ENCODE measurements around the gene ECI1.
"Not testable (repeated sequence)": the region's sequence is repeated elsewhere in the genome, so short reads cannot be mapped to it uniquely, and the experiment has no call there.

The ECI1 gene

DNA sequence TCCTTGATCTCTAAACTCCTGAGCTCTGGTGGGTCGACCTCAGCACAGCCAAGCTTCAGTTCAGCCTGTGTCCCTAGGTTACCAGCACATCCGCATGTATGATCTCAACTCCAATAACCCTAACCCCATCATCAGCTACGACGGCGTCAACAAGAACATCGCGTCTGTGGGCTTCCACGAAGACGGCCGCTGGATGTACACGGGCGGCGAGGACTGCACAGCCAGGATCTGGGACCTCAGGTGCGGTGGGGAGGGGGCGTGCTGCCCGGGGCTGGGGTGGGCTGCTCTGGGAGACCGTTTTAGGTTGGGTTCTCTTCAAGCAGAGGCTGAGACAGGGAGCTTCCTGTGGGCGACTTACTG is 45.0 kb downstream of the ECI1 start:
- in situ Hi-C loops (cut with MboI; ENCODE audit: low pct_unique_long_range_greater_than_20kb, low sequenced_read_pairs), result no loop called here
- DNase-seq, result no peak

DNA sequence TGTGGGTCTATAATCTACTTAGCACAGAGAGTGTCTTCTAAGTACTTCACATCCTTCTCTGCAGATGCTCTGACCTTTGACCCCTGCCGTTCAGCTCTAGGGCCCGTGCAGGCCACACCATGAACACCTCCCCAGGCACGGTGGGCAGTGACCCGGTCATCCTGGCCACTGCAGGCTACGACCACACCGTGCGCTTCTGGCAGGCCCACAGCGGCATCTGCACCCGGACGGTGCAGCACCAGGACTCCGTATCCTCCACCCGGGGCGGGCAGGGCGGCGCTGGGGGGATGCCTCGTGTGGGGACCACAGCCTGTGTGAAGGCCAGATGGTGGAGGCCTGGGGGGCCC is 45.4 kb downstream of the ECI1 start:
- in situ Hi-C loops (cut with MboI; ENCODE audit: low pct_unique_long_range_greater_than_20kb, low sequenced_read_pairs), result no loop called here
- no peak for DNase-seq

DNA sequence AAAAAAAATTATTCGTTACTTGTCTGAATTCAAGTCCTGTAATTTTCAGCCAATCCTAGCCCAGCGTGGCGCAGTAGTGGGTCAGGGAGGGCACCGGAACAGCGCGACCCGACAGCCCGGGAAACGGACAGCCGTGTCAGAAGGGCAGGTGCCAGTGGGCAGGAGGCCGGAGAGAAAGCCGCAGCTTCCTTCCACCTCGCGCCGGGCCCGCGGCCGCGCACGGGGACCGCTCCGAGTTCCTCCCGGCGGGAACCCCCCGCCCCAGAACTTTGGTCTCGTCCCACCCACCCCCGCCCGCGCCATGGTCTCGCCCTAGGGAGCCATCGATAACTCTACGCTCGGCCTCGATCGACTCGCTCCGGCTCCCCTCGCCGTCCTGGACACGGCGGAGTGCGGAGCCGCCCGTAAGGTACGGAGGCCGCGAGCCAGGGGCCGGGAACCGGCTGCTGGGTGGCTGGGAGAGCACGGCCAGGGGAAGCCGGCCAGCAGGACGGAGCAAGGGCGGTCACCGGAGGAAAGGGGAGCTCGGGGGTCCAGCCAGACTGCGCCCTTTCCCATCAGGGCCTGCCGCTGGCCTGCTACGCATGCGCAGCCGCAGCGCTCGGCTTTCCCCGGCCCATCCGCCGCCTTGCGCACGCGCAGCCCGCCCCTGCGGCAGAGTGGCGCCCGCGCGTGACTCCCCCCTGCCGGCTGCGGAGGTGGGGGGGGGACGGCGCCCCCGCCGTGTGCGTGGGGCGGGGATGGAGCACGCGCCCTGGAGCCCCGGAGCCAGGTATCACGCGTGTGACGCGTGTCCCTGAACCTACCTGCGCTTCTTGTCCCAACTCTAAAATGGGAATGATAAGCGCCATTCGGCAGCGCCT is 46.1 kb downstream of the ECI1 start, which contains the start of gene MLST8:
Gene MLST8, plus strand, starts transcription at position 351 of the 863 bp plus-strand sequence. CDS start 632 bp downstream, outside the sequence.
- peak; percentile 87 for DNase-seq
- in situ Hi-C loops (cut with MboI; ENCODE audit: low pct_unique_long_range_greater_than_20kb, low sequenced_read_pairs), result no loop called here

DNA sequence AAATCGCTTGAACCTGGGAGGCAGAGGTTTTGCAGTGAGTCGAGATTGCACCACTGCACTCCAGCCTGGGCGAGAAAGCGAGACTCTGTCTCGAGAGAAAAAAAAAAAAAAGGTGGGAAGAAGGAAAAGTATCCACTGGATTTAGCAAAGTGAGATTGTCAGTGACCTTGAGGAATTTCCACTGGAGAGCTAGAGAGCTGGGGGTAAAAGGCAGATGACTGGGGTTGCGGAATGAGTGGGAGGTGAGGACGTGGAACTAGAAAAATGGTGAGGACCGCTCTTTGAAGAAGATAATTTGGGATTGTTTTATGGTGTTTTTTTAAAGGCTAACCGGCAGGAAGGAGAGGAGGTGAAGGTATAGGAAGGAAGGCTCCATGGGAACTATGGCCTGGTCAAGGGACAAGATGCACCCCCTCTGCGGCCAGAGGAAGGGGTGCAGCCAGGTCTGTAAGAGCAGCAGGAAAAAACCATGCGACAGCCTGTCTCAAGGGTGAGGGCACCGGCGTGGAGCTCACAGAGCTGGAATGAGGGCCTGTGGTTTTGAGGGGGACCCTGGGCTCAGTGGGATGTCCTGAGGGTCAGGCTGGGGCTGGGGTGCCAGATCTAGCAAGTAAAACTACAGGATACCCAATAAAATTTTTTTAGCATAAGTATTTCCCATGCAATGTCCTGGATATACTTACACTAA is 46.8 kb downstream of the ECI1 start:
- no peak for DNase-seq
- in situ Hi-C loops (cut with MboI; ENCODE audit: low pct_unique_long_range_greater_than_20kb, low sequenced_read_pairs), result no loop called here

DNA sequence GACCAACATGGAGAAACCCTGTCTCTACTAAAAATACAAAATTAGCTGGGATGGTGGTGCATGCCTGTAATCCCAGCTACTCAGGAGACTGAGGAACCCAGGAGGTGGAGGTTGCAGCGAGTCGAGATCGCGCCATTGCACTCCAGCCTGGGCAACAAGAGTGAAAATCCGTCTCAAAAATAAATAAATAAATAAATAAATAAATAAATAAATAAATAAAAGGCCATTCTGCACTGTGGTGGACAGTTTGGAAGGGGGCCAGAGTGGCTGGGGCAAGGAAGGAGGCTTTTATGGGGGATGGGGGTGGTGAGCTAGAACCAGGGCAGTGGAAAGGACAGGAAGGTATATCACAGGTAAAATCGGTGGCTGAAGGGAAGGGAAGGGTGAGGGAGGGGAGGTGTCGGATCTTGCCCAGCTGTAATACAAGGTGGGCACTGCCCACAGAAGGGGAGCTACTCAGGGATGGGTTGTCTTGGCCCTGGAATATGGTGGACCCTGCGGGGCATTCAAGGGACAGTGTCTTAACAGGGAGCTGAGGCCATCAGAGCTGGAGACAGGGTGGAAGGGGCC is 48.2 kb downstream of the ECI1 start:
- in situ Hi-C loops (cut with MboI; ENCODE audit: low pct_unique_long_range_greater_than_20kb, low sequenced_read_pairs); DNase-seq: not testable (repeated sequence)

DNA sequence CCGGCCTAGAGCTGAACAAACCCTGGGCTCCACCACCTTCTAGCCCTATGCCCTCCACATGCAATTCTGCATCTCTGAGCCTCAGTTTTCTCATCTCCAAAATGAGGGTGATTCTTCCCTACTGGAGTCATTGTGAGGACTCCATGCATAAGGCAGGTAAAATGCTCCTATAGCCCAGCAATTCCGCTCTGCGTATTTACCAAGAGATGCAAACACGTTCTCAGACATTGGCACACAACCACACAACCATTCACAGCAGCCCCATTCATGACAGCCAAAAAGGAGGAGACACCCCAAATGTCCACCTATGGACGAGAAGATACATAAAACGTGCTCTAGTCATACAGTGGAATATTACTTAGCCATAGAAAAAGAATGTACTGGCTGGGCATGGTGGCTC is 51.1 kb downstream of the ECI1 start:
- in situ Hi-C loops (cut with MboI; ENCODE audit: low pct_unique_long_range_greater_than_20kb, low sequenced_read_pairs), result no loop called here
- DNase-seq, result no peak

DNA sequence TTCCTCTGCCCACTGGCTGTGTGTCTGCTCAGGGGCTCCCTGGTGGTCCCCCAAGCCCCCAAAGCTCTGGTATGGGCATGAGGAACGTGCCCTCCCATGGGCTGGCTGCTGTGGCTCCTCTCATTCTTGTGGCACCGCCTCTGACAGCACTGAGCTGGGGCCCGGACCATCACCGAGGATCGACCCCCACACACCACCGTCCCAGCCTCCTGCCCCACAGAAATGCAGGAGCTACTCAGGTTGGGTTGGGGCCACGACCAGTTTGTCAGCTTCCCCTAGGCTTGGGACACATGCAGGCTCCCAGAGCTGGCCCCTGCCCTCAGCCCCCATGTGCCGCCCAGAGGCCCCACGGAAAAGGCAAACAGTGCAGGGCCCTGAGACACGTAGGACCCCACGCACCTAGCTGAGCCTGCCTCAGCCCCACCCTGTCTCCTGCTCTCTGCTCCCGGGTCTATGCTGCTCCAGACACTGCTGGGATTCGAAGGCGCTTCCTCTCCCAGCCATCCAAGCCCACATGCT is 51.7 kb downstream of the ECI1 start:
- DNase-seq, result no peak
- in situ Hi-C loops (cut with MboI; ENCODE audit: low pct_unique_long_range_greater_than_20kb, low sequenced_read_pairs), result no loop called here

DNA sequence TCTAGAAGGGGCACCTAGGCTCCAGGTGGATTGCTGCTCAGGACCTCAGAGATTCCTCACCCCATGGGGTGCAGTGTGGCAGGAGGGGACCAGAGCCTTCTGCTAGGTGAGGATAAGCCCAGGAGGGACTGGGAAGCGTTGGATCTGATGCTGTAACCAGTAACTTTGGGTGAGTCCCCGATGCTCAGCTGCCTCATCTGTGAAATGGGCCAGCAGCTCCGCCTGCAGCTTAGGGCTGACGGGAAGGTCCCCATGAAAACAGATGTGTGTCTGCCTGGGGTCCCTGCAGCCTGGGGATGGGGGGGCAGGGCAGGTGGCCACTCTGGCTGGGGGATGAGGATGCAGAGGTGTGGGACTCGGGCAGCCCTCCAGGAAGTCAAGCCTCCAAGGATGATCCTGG is 52.3 kb downstream of the ECI1 start:
- in situ Hi-C loops (cut with MboI; ENCODE audit: low pct_unique_long_range_greater_than_20kb, low sequenced_read_pairs), result no loop called here
- DNase-seq, result no peak

DNA sequence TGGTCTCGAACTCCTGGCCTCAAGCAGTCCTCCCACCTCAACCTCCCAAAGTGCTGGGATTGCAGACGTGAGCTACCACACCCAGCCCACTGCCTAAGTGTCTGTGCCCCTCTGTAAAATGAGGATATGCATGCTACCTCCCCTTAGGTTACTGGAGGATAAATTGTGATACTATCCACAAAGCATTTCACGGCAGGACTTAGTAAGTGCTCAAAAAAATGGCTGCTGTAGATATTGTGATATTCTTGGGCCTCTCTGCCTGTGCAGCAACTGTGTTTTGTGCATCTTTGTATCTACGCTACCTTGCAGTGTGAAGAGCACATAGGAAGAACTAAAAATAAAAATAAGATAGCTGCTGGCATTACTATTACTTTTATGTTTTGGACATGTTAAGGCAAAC is 53.1 kb downstream of the ECI1 start:
- DNase-seq, result no peak
- in situ Hi-C loops (cut with MboI; ENCODE audit: low pct_unique_long_range_greater_than_20kb, low sequenced_read_pairs), result no loop called here

DNA sequence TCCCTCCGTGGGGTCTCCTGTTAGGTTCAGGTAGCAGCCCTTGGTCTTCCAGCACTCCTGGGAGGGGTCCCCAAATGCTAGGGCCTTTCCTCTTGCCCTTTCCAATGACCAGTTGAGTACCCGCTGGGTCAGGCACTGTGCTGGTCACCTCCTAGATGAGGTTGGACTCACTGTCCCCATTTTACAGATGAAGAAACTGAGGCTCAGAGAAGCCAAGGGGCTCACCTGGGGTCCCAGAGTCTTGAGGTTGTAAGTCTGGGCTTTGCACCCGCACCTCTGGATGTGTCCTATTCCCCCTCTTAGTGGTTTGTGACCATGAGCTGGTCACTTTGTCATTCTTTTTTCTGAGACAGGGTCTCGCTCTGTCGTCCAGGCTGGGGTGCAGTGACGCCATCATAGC is 53.6 kb downstream of the ECI1 start:
- DNase-seq, result no peak
- in situ Hi-C loops (cut with MboI; ENCODE audit: low pct_unique_long_range_greater_than_20kb, low sequenced_read_pairs), result no loop called here

DNA sequence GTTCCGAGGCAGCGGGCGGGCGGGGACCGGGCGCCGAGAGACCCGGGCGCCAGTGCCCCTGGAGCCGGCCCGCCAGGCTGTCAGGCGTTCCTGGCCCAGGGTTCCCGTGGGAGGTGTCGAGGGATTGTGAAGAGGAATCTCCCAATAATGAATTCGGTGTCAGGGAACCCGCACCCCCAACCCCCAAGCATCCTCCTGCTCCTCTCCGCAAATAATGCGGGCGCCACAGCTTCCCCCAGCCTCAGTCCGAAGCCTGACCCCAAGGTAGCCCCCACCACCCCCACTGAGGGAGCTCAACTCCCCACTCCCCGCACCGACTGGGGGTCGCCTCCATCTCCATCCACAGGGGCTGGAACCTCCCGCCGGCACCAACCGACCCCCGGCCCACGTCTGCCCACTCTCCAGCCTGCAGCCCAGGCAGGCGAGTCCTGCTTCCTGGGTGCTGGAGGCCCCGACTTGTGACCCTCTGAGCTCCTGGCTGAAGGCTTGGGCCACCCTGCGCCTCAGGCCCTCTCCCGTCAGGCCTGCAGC is 54.3 kb downstream of the ECI1 start:
- in situ Hi-C loops (cut with MboI; ENCODE audit: low pct_unique_long_range_greater_than_20kb, low sequenced_read_pairs), result no loop called here
- DNase-seq, result no peak

DNA sequence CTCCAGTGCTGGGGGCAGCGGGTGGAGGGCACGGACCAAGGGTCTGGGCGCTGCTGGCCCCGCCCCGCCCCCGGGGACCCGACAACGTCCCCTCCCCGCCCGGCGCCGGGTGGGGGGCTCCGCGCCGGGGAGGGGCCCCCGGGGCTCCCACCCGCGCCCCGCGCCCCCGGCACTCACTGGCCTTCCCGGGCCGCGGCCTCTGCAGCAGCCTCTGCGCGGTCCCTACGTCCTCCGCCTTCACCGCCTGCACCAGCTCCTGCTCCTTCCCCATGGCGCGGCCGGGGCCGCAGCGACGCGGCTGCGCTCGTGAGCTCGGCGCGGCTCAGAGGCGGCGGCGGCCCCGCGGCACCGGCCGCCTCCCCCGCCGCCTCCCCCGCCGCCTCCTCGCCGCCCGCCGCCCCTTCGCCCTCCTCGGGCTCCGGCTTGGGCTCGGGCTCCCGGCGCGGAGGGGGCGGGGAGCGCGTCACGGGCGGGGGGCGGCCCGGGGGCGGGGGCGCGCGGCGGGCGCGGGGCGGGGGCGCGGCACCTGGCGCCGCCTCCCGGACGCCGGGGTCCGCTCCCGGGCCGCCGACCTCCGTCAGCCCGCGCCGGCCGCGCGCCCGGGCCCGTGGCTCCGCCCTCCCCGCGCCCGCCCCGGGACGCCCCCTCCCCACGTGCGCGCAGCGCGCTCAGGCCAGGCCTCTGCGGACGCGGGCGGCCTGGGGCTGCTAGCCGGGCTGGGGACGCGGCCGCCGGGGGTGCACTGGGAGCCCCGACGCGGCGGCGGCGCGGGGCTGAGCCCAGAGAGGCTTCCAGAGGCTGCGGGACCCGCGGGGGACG is 55.0 kb downstream of the ECI1 start, which contains the start of gene CASKIN1:
Gene CASKIN1, minus strand, starts transcription at position 444 of the 819 bp plus-strand sequence. Its CDS starts 173 bp downstream, at position 271.
- no peak for DNase-seq
- in situ Hi-C loops (cut with MboI; ENCODE audit: low pct_unique_long_range_greater_than_20kb, low sequenced_read_pairs), result no loop called here

DNA sequence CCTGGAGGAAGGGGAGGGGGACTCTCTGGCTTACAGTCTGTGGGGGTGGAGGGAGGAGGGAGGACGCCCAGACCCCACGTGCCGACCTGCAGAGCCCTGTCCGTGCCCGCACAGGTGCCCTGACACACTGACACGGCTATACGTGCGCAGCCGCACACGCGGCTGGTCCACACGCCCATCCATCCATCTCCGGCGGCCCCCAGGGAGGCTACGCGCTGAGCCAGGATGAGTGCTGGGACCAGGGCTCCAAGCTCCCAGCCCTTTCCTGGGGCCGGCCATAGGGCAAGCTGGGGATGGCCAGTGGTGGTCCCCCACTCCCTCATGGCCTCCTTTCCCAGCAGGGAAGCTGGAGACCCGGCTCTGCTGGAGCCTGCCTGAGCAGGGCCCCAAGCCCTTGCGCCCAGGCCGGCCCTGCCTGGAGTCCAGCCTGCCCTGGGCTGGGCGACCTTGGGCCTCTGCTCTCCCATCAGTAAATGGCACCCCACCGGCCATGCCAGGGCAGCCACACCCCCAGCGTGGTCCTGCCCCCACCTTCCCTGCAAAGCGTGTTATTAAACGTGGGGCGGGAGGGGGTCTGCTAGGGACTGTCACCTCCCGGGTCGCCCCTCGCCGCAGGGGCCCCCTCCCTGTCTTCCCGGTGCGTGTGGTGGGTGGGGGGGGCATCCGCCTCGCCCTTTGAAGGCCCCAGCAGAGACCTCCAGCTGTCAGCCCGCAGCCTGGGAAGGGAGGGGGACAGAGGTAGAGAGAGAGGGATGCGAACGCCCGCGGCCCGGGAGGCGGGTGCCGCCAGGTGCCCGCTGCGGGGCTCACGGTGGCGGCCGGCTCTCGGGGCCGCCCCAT is 55.8 kb downstream of the ECI1 start:
- DNase-seq, result no peak
- in situ Hi-C loops (cut with MboI; ENCODE audit: low pct_unique_long_range_greater_than_20kb, low sequenced_read_pairs), result no loop called here

DNA sequence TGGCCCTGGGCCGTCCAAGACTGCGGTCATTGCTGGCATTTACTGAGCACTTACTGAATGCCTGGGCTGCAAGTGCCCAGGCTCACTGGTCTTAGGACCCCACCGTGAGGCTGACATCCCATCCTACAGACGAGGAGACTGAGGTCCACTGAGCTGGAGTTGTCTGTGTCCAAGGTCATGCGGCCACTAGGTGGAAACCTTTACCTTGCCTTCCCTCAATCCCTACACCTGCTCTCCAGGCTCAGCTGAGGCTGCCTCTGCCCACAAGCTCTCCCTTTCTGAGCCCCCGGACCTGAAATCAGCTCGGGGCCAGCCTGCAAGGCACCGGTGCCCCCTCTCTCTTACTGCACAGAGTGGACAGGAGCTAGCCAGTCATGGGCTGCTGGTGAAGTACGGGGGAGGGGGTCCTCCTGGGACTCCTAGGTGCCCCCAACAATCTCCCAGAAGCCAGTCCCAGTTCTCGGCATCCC is 56.5 kb downstream of the ECI1 start:
- in situ Hi-C loops (cut with MboI; ENCODE audit: low pct_unique_long_range_greater_than_20kb, low sequenced_read_pairs), result no loop called here
- DNase-seq, result peak; percentile 69

DNA sequence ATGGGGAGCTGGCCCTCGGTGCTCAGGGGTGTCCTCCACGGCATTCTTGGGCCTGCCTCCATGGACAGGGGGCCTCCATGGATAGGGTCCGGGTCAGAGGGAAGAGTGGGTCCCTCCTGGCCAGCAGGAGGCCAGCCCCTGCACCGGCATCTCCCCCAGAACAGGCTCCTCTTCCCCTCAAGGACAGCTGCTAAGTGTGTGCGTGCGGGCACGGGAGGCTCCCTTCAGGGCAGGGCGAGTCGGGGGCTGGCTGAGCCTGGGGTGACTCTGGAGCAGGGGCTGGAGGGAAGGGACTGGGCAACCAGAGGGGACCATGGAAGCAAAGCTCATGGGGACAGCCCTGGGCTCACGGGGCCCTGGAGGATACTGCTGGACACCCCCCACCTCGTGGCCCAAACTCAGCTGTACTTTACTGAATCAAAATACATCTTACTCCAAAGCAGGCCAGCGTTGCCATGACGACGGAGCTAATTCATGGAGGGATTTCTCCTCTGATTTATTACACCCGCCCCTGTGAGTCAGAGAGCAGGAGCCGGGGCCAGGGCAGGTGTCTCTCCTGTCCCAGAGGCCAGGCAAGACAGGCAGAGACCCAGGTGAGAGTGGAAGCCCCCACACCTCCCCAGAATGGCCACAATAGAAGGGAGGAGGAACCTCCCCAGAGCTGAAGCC is 57.1 kb downstream of the ECI1 start:
- in situ Hi-C loops (cut with MboI; ENCODE audit: low pct_unique_long_range_greater_than_20kb, low sequenced_read_pairs), result no loop called here
- DNase-seq, result no peak

DNA sequence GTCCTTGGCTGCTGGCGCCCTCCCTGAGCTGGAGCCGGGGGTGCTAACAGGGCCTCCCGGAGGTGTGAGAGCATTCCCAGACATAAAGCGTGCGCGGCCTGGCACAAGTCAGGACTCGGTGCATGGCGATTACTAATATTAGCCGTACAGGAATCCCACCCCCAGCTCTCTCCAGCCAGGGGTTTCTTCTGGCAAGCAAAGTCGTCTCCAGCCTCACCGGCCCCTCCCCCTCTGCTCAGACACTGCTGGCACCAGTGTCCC is 60.0 kb downstream of the ECI1 start:
- in situ Hi-C loops (cut with MboI; ENCODE audit: low pct_unique_long_range_greater_than_20kb, low sequenced_read_pairs), result no loop called here
- DNase-seq, result no peak

DNA sequence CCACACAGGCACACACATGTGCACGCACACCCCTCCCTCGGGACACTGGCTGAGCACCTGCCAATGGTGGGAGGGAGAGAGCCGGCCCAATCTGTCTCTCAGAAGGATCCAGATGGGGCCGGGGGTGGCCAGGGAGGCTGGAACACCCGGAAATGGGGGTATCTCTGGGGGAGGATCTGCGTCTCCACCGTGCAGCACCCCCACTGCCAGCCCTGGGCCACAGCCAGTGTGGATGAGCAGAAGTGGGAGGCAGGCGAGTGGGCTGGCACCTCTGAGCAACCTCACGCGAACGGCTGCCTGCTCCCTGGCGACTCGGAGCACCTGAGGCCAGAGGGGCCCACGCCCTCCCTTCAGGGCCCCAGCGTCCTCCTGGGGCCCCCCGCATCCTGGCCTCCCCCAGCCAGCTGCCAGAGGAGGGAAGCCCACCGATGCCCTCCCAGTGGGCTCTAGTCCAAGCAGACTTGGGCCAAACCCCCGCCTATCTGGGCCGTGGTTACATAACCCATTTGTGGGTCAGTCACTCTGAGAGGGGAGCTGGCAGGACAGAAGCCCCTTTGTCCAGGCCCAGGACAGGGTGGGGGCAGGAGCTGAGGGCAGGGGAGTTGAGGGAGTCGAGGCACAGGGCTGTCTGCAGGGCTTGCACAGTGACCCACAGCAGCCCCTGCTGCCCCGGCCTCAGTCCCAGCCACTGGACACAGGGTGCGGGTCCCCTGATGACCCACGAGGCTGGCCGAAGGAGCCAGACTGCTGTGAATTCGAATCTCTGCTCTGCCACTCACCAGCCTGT is 60.5 kb downstream of the ECI1 start:
- in situ Hi-C loops (cut with MboI; ENCODE audit: low pct_unique_long_range_greater_than_20kb, low sequenced_read_pairs), result no loop called here
- DNase-seq, result no peak

Data from KBM-7 (cell line).